Measurements from ENCODE around the gene PSMA5.

DNA sequence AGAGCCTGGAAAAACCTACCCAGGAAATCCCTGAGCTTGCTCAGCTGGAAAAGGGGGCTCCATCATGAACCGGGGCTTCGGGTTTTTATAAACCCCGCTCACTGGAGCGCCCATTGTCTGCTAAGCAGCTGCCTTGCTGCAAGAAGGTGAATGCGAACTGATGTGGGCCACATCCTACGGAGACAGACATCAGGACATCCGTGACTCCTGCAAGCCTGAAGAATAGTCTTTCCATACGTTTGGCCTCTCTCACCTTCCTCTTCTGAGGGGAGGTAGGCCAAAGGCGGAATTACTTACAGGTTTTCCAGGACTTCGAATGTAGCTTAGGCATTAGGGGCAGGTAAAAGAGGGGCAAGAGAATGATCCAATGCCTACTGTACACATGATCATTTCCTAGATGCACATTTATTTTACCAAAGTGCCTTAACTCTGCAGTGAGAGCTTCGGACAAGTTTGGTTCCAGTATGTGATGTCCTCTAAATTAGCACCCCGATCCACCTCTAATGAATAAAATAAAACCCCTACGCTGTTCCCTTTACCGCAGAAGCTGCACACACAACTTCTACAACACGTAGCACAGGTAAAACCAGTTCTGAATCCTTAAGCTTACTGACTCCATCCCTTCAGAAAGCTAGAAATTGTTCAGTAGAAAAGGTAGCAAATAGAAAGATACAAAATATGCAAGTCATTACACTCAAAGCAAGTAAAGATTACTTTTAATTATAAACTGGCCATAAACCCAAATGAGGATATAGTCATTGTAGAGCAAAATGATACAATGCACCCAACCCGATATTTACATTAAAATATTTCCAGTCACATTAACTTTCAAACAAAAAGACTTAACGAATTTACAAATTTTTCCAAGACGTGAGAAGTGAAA is 27.7 kb downstream of the PSMA5 start:
- no peak for TF ChIP-seq CREB1 (IDR thresholded peaks at IDR 0.05; ENCODE audit: low read depth)
- no peak for TF ChIP-seq ZBTB7A (IDR thresholded peaks at IDR 0.05; ENCODE audit: low read depth)
- no peak for TF ChIP-seq MAX (IDR thresholded peaks at IDR 0.05)
- no peak for TF ChIP-seq TCF12 (IDR thresholded peaks at IDR 0.05; ENCODE audit: low read depth)
- TF ChIP-seq NFIC (IDR thresholded peaks at IDR 0.05) = no peak
- no peak for TF ChIP-seq USF1 (IDR thresholded peaks at IDR 0.05)
- TF ChIP-seq RAD21 (IDR thresholded peaks at IDR 0.05; ENCODE audit: low read depth) = no peak
- TF ChIP-seq, protein P1, sequence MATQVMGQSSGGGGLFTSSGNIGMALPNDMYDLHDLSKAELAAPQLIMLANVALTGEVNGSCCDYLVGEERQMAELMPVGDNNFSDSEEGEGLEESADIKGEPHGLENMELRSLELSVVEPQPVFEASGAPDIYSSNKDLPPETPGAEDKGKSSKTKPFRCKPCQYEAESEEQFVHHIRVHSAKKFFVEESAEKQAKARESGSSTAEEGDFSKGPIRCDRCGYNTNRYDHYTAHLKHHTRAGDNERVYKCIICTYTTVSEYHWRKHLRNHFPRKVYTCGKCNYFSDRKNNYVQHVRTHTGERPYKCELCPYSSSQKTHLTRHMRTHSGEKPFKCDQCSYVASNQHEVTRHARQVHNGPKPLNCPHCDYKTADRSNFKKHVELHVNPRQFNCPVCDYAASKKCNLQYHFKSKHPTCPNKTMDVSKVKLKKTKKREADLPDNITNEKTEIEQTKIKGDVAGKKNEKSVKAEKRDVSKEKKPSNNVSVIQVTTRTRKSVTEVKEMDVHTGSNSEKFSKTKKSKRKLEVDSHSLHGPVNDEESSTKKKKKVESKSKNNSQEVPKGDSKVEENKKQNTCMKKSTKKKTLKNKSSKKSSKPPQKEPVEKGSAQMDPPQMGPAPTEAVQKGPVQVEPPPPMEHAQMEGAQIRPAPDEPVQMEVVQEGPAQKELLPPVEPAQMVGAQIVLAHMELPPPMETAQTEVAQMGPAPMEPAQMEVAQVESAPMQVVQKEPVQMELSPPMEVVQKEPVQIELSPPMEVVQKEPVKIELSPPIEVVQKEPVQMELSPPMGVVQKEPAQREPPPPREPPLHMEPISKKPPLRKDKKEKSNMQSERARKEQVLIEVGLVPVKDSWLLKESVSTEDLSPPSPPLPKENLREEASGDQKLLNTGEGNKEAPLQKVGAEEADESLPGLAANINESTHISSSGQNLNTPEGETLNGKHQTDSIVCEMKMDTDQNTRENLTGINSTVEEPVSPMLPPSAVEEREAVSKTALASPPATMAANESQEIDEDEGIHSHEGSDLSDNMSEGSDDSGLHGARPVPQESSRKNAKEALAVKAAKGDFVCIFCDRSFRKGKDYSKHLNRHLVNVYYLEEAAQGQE (IDR thresholded peaks at IDR 0.05; ENCODE audit: low read depth) = no peak
- TF ChIP-seq TEAD4 (IDR thresholded peaks at IDR 0.05) = no peak
- no peak for TF ChIP-seq YY1 (IDR thresholded peaks at IDR 0.05; ENCODE audit: low read depth)
- TF ChIP-seq CEBPB (IDR thresholded peaks at IDR 0.05) = no peak
- no peak for TF ChIP-seq FOXM1 (IDR thresholded peaks at IDR 0.05; ENCODE audit: borderline replicate concordance, low read depth)
- TF ChIP-seq EP300 (IDR thresholded peaks at IDR 0.05; ENCODE audit: borderline replicate concordance) = no peak
- no peak; the same call in 1 of the 2 replicates for TF ChIP-seq TAF1 (IDR thresholded peaks at IDR 0.05; ENCODE audit: low read depth)
